Vagina (tissue), 2 donors: ENCODE measurements around the gene GPBP1. TPM values are rescaled to one million over a fixed set of nuclear protein-coding genes. Genes with fewer than 3 reads are reported as not detected.

Source experiments
- DNase-seq, 2 donors: peaks; one replicate each; pipeline ENCODE4 v3.0.0-alpha.2; 2017; ENCODE audit errors: extremely low spot score in 2 of 2
- H3K27ac ChIP-seq: fragments of 200-600 bp; sonication (generic); one replicate; pipeline ENCODE4 v1.5.1; 2019
- H3K27me3 ChIP-seq: fragments of 200-600 bp; sonication (generic); one replicate; pipeline ENCODE4 v1.5.1; 2019
- H3K36me3 ChIP-seq, 2 donors: fragments of 200-600 bp; sonication (generic); one replicate each; pipeline ENCODE4 v1.5.1; 2017 to 2019
- H3K4me1 ChIP-seq: fragments of 200-600 bp; sonication (generic); one replicate; pipeline ENCODE4 v1.5.1; 2019
- H3K4me3 ChIP-seq, 2 donors: fragments of 200-600 bp; sonication (generic); 1 replicate in 1 of 2; 2 replicates in 1 of 2; pipeline ENCODE4 v1.5.1; 2016 to 2019
- H3K9me3 ChIP-seq: fragments of 200-600 bp; sonication (generic); one replicate; pipeline ENCODE4 v1.5.1; 2019
- CTCF ChIP-seq, 3 experiments: fragments of 450-650 bp in 2 of 3; fragments of 200-600 bp in 1 of 3; sonication (generic) in 1 of 3; IDR thresholded peaks; one replicate each; pipeline ENCODE4 v1.5.1; 2017 to 2019; ENCODE audit warnings: antibody characterized with exemption in 3 of 3, mild to moderate bottlenecking in 2 of 3, moderate library complexity in 2 of 3
- POLR2A ChIP-seq, 2 donors: fragments of 450-650 bp; IDR thresholded peaks; one replicate each; pipeline ENCODE4 v1.6.1; 2017; ENCODE audit warnings: antibody characterized with exemption in 2 of 2, mild to moderate bottlenecking in 2 of 2, moderate library complexity in 2 of 2
- POLR2AphosphoS5 ChIP-seq, 2 donors: sonication (generic); formaldehyde crosslinking; IDR thresholded peaks; one replicate each; pipeline ENCODE4 v1.9.0; 2017; ENCODE audit warnings: antibody characterized with exemption in 2 of 2, mild to moderate bottlenecking in 2 of 2, low read depth in 1 of 2; ENCODE audit not compliant: insufficient read depth in 1 of 2
- intact Hi-C: fragments of 100-400 bp; cut with DNase I; formaldehyde crosslinking; loops from one replicate; pipeline ENCODE4 v1.15.1; 2023
- total RNA-seq: library from RNA; depleted of rRNA; stranded (reverse); fragments of >200 nt; gene quantifications from one replicate; pipeline ENCODE4 v1.2.3, GENCODE V29; 2016

GPBP1 gene
- total RNA-seq, 1 donor from 2014 or later: 62.6 TPM

DNA sequence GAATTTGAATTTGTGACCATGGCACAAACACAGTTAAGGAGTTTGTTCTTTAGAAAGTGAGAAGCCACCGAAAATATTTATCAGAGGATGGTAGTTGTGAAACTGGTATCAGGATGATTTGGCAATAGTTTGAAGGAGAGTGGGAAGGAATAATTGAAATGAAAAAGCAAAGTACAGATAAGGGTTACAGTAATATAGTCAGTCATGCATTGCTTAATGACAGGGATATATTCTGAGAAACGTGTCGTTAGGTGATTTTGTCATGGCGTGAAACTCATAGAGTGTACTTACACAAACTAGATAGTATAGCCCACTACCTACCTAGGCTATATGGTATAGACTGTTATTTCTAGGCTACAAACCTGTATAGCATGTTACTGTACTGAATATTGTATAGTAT, 84.2 kb downstream of the GPBP1 start:
- no peak overlapping the region for H3K27ac ChIP-seq
- no peak for TF ChIP-seq CTCF (IDR thresholded peaks at IDR 0.05)
- TF ChIP-seq POLR2A (IDR thresholded peaks at IDR 0.05): no peak
- TF ChIP-seq POLR2AphosphoS5 (IDR thresholded peaks at IDR 0.05; ENCODE audit: insufficient read depth in 1 of 2, low read depth in 1 of 2): no peak
- H3K4me3 ChIP-seq: no peak overlapping the region
- DNase-seq: no peak
- intact Hi-C loops: no loop called here
- no peaks in the 10 kb centered on the region for H3K4me1 ChIP-seq
- no peaks in the 10 kb centered on the region for H3K27me3 ChIP-seq
- peaks cover 0 to 44% of the 10 kb centered on the region in 2 donors for H3K36me3 ChIP-seq
- no peaks in the 10 kb centered on the region for H3K9me3 ChIP-seq

- intact Hi-C loops: no loop called here
- no peaks in the 10 kb centered on the region for H3K27me3 ChIP-seq
- H3K4me3 ChIP-seq: no peak overlapping the region
- peaks cover 0 to 44% of the 10 kb centered on the region in 2 donors for H3K36me3 ChIP-seq
- TF ChIP-seq CTCF (IDR thresholded peaks at IDR 0.05) (no peak), POLR2A (IDR thresholded peaks at IDR 0.05) (no peak), POLR2AphosphoS5 (IDR thresholded peaks at IDR 0.05; ENCODE audit: insufficient read depth in 1 of 2, low read depth in 1 of 2) (no peak)
- no peaks in the 10 kb centered on the region for H3K9me3 ChIP-seq
- no peaks in the 10 kb centered on the region for H3K4me1 ChIP-seq
- H3K27ac ChIP-seq: no peak overlapping the region
- no peak for DNase-seq
Measured at GRCh38 chr5:57258943-57259342, 85.1 kb downstream of the GPBP1 start.

- TF ChIP-seq CTCF (IDR thresholded peaks at IDR 0.05) (no peak), POLR2AphosphoS5 (IDR thresholded peaks at IDR 0.05; ENCODE audit: insufficient read depth in 1 of 2, low read depth in 1 of 2) (no peak), POLR2A (IDR thresholded peaks at IDR 0.05) (no peak)
- no peaks in the 10 kb centered on the region for H3K9me3 ChIP-seq
- intact Hi-C loops: no loop called here
- no peaks in the 10 kb centered on the region for H3K4me1 ChIP-seq
- no peak for DNase-seq
- no peak overlapping the region for H3K4me3 ChIP-seq
- peaks cover 0 to 36% of the 10 kb centered on the region in 2 donors for H3K36me3 ChIP-seq
- H3K27me3 ChIP-seq: no peaks in the 10 kb centered on the region
- H3K27ac ChIP-seq: no peak overlapping the region
Measured at GRCh38 chr5:57259704-57260103, 85.8 kb downstream of the GPBP1 start.

DNA sequence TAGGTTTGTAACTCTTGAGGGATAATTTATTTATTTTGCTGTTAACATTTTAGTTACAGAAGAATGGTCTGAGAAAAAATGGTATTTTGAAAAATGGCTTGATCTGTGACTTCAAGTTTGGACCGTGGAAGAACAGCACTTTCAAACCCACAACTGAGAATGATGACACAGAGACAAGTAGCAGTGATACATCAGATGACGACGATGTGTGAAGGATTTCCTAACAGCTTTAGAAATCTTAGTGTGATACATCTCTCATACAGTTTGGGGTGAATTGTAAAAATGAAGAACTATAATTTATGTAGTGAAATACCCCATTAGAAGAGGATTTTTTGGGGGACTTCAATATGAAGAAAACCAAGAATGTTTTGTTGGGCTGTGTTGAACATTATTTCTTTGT, 88.7 kb downstream of the GPBP1 start:
- no peak overlapping the region for H3K4me3 ChIP-seq
- intact Hi-C loops: no loop called here
- H3K4me1 ChIP-seq: no peaks in the 10 kb centered on the region
- H3K27ac ChIP-seq: no peak overlapping the region
- TF ChIP-seq POLR2A (IDR thresholded peaks at IDR 0.05): no peak
- no peak for TF ChIP-seq POLR2AphosphoS5 (IDR thresholded peaks at IDR 0.05; ENCODE audit: insufficient read depth in 1 of 2, low read depth in 1 of 2)
- no peak for TF ChIP-seq CTCF (IDR thresholded peaks at IDR 0.05)
- H3K9me3 ChIP-seq: no peaks in the 10 kb centered on the region
- peaks cover 0 to 23% of the 10 kb centered on the region in 2 donors for H3K36me3 ChIP-seq
- DNase-seq: no peak
- H3K27me3 ChIP-seq: no peaks in the 10 kb centered on the region

DNA sequence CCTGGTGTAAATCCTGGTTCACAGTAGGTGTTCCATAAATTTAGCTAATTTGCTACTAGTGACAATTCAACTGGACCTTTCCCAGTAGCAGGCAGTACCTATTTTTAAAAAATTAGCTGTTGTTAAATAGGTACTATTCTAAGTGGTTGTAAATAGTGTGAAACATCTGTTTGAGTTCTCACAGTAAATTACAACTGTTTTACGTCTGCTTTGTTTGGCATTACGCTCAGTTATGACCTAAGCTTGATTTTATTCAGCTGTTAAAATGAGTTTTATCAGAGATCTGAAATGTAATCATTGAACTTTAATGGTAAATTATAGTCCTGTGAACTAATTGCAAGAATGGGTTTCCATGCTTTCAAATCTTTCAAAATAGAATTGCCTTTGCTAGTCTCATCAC, 93.9 kb downstream of the GPBP1 start:
- H3K27me3 ChIP-seq: no peaks in the 10 kb centered on the region
- intact Hi-C loops: no loop called here
- H3K36me3 ChIP-seq: peaks cover 0 to 6% of the 10 kb centered on the region in 2 donors
- TF ChIP-seq CTCF (IDR thresholded peaks at IDR 0.05) (no peak), POLR2A (IDR thresholded peaks at IDR 0.05) (no peak), POLR2AphosphoS5 (IDR thresholded peaks at IDR 0.05; ENCODE audit: insufficient read depth in 1 of 2, low read depth in 1 of 2) (no peak)
- no peaks in the 10 kb centered on the region for H3K9me3 ChIP-seq
- no peak overlapping the region for H3K27ac ChIP-seq
- H3K4me3 ChIP-seq: no peak overlapping the region
- no peaks in the 10 kb centered on the region for H3K4me1 ChIP-seq
- DNase-seq: no peak
